Endodermal cell (in vitro differentiated cells): Measurements from ENCODE around the gene TIGAR. TPM values are rescaled to one million over a fixed set of nuclear protein-coding genes. Genes with fewer than 3 reads are reported as not detected.

Experiments used
- DNase-seq: peaks from one replicate; pipeline ENCODE4 v3.0.0-alpha.2; 2017
- H3K27ac ChIP-seq: 2 replicates; pipeline ENCODE4 v1.5.1; 2013; ENCODE audit warnings: mild to moderate bottlenecking, low read depth, low read length, moderate library complexity
- H3K27me3 ChIP-seq: 2 replicates; pipeline ENCODE4 v1.6.1; 2013; ENCODE audit warnings: mild to moderate bottlenecking, low read length, moderate library complexity; ENCODE audit not compliant: insufficient read depth, control insufficient read depth, poor library complexity, severe bottlenecking
- H3K36me3 ChIP-seq: 2 replicates; pipeline ENCODE4 v1.7.0; 2013; ENCODE audit warnings: mild to moderate bottlenecking, low read length, moderate library complexity; ENCODE audit not compliant: control insufficient read depth, insufficient read depth
- H3K4me1 ChIP-seq: one replicate; pipeline ENCODE4 v1.7.0; 2013; ENCODE audit warnings: low read length; ENCODE audit not compliant: control insufficient read depth, insufficient read depth
- H3K4me3 ChIP-seq: 2 replicates; pipeline ENCODE4 v1.5.1; 2013; ENCODE audit warnings: mild to moderate bottlenecking, low read length, moderate library complexity
- H3K9ac ChIP-seq: 2 replicates; pipeline ENCODE4 v1.6.1; 2013; ENCODE audit warnings: mild to moderate bottlenecking, low read length, moderate library complexity; ENCODE audit not compliant: poor library complexity, severe bottlenecking; ENCODE audit errors: extremely low read depth
- H3K9me3 ChIP-seq: 2 replicates; pipeline ENCODE4 v1.6.1; 2013; ENCODE audit warnings: mild to moderate bottlenecking, low read length, moderate library complexity; ENCODE audit not compliant: control insufficient read depth
- H3K27ac Mint-ChIP-seq: 2 replicates; pipeline ENCODE4 v1.8.0; 2020; ENCODE audit warnings: mixed read lengths
- H3K27me3 Mint-ChIP-seq: 2 replicates; pipeline ENCODE4 v1.8.0; 2021; ENCODE audit warnings: mild to moderate bottlenecking, mixed read lengths; ENCODE audit not compliant: insufficient read depth
- H3K36me3 Mint-ChIP-seq: 2 replicates; pipeline ENCODE4 v1.8.0; 2020; ENCODE audit warnings: low read depth, mixed read lengths
- H3K4me1 Mint-ChIP-seq: 2 replicates; pipeline ENCODE4 v1.8.0; 2020; ENCODE audit warnings: mixed read lengths
- H3K4me3 Mint-ChIP-seq: 2 replicates; pipeline ENCODE4 v1.8.0; 2020; ENCODE audit warnings: mild to moderate bottlenecking, moderate library complexity, mixed read lengths
- H3K9me3 Mint-ChIP-seq: 2 replicates; pipeline ENCODE4 v1.8.0; 2020; ENCODE audit warnings: mild to moderate bottlenecking, mixed read lengths
- WGBS, 2 experiments: methylation state at CpG; one replicate each; pipeline versions ENCODE4 v1.1.5 to v1.1.7; 2013; ENCODE audit warnings: missing lambda C conversion rate in 2 of 2, mixed read lengths in 1 of 2; ENCODE audit not compliant: insufficient coverage in 1 of 2, insufficient read length in 1 of 2; 5-methylcytosine and 5-hydroxymethylcytosine counted together
- total RNA-seq, 2 donors: library from RNA; stranded (reverse); fragmentation: NEBNext Ultra II Directional in 1 of 2; extraction: Animal tissue kit (Norgen Biotek cat#: 25700) in 1 of 2; gene quantifications; 2 replicates in 1 of 2; 3 replicates in 1 of 2; pipeline ENCODE4 v1.2.1, GENCODE V29; 2021
- TF ChIP-seq, protein P1 (sequence below): fragments of 200-600 bp; sonication (generic); conservative IDR thresholded peaks from 2 replicates; pipeline ENCODE4 v1.5.0; 2021; ENCODE audit warnings: antibody characterized with exemption, mild to moderate bottlenecking

TIGAR gene
- total RNA-seq, 2 donors from 2014 or later = 19.2 to 41.3 TPM

DNA sequence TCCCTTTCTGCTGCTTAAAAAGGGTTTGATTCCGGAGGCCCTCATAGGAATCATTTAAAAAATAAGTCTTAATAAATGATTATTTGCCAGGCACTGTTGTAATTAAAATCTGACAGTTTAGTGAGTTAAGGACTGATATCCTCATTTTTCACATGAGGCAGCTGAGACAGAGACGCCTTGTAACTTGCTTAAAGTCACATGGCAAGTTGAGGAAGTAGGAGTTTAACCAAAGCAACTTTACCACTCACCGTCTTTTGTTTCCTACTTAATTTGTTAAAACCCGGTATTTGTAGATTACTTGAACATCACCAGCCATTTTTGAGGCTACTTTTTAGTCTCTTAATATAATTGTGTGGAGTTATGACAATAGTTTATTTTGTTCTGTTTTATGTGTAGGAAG is 2.4 kb downstream of the TIGAR start:
- no peak overlapping the region for H3K9ac ChIP-seq
- Mint-ChIP-seq H3K36me3 (peaks cover 34% of the 10 kb centered on the region), H3K27me3 (peaks cover 10% of the 10 kb centered on the region), H3K27ac (no peak overlapping the region), H3K4me1 (peaks cover 12% of the 10 kb centered on the region), H3K4me3 (no peak overlapping the region), H3K9me3 (no peaks in the 10 kb centered on the region)
- H3K9me3 ChIP-seq = no peaks in the 10 kb centered on the region
- 94 to 100% methylated on average over 1 to 4 of the region's 4 CpGs for WGBS, 2 experiments
- H3K4me1 ChIP-seq = no peaks in the 10 kb centered on the region
- peak overlapping the region; percentile 93 for H3K4me3 ChIP-seq
- H3K27me3 ChIP-seq = no peaks in the 10 kb centered on the region
- peaks cover 19% of the 10 kb centered on the region for H3K36me3 ChIP-seq
- no peak overlapping the region for H3K27ac ChIP-seq
- TF ChIP-seq, protein P1, sequence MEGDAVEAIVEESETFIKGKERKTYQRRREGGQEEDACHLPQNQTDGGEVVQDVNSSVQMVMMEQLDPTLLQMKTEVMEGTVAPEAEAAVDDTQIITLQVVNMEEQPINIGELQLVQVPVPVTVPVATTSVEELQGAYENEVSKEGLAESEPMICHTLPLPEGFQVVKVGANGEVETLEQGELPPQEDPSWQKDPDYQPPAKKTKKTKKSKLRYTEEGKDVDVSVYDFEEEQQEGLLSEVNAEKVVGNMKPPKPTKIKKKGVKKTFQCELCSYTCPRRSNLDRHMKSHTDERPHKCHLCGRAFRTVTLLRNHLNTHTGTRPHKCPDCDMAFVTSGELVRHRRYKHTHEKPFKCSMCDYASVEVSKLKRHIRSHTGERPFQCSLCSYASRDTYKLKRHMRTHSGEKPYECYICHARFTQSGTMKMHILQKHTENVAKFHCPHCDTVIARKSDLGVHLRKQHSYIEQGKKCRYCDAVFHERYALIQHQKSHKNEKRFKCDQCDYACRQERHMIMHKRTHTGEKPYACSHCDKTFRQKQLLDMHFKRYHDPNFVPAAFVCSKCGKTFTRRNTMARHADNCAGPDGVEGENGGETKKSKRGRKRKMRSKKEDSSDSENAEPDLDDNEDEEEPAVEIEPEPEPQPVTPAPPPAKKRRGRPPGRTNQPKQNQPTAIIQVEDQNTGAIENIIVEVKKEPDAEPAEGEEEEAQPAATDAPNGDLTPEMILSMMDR = no peak
- DNase-seq = no peak

DNA sequence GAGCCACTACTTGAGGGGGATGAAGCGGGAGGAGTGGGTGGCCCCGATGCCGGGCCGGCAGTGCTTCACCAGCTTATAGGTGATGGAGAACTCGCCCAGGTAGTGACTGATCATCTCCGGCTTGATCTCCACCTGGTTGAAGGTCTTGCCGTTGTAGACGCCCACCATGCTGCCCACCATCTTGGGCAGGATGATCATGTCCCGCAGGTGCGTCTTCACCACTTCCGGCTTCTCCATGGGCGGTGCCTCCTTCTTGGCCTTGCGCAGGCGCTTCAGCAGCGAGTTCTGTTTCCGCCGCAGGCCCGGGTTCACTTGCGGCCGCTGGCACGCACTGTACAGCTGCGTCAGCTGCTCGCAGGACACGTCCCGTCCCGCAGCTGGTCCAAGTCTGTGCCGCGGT is 3.4 kb downstream of the TIGAR start:
- H3K9me3 Mint-ChIP-seq = no peaks in the 10 kb centered on the region
- peaks cover 3% of the 10 kb centered on the region for H3K27me3 Mint-ChIP-seq
- H3K36me3 Mint-ChIP-seq = peaks cover 38% of the 10 kb centered on the region
- no peak overlapping the region for H3K4me3 Mint-ChIP-seq
- WGBS, 2 experiments = 96 to 98% methylated on average over 23 to 28 of the region's 28 CpGs
- Histone ChIP-seq H3K4me3 (no peak overlapping the region), H3K27ac (no peak overlapping the region), H3K9me3 (no peaks in the 10 kb centered on the region), H3K4me1 (no peaks in the 10 kb centered on the region), H3K36me3 (peaks cover 26% of the 10 kb centered on the region), H3K27me3 (no peaks in the 10 kb centered on the region), H3K9ac (no peak overlapping the region)
- peaks cover 12% of the 10 kb centered on the region for H3K4me1 Mint-ChIP-seq
- TF ChIP-seq, protein P1 = no peak
- DNase-seq = no peak
- H3K27ac Mint-ChIP-seq = no peak overlapping the region

DNA sequence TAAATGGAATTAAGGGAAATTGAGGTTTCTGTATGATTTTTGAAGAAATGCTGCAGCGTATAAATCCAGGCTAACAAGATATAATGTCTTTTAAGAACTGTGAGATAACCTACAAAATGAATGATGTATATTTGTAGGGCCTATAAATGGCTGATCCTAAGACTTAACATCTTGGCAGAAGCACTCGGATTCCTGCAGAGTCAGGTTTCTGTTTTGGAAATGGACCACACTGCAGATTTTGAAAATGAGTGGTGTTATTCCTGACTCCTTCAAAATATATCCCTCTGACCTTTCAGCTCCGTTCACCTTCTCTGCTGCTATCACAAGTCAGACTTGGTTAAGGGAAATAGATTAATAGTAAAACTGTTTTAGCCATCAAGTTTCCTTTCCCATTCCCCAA is 5.0 kb downstream of the TIGAR start:
- no peaks in the 10 kb centered on the region for H3K9me3 ChIP-seq
- H3K27ac ChIP-seq = no peak overlapping the region
- Mint-ChIP-seq H3K4me1 (peaks cover 7% of the 10 kb centered on the region), H3K9me3 (no peaks in the 10 kb centered on the region), H3K36me3 (peaks cover 49% of the 10 kb centered on the region), H3K27ac (no peak overlapping the region), H3K27me3 (no peaks in the 10 kb centered on the region), H3K4me3 (no peak overlapping the region)
- H3K4me1 ChIP-seq = no peaks in the 10 kb centered on the region
- 93 to 95% methylated on average over 2 of the region's 3 CpGs for WGBS, 2 experiments
- TF ChIP-seq, protein P1 = no peak
- H3K9ac ChIP-seq = no peak overlapping the region
- no peak overlapping the region for H3K4me3 ChIP-seq
- peaks cover 42% of the 10 kb centered on the region for H3K36me3 ChIP-seq
- DNase-seq = no peak
- H3K27me3 ChIP-seq = no peaks in the 10 kb centered on the region
